UCSD-AML1 (cell line): ENCODE data around the gene ATP8B4.
"Not testable (repeated sequence)": the region's sequence is repeated elsewhere in the genome, so short reads cannot be mapped to it uniquely, and the experiment has no call there.

Experiments used
- DNase-seq: peaks from one replicate; lab custom pipeline; 2025; ENCODE audit not compliant: unreplicated experiment; lab: John Stamatoyannopoulos, UW

The ATP8B4 gene

DNA sequence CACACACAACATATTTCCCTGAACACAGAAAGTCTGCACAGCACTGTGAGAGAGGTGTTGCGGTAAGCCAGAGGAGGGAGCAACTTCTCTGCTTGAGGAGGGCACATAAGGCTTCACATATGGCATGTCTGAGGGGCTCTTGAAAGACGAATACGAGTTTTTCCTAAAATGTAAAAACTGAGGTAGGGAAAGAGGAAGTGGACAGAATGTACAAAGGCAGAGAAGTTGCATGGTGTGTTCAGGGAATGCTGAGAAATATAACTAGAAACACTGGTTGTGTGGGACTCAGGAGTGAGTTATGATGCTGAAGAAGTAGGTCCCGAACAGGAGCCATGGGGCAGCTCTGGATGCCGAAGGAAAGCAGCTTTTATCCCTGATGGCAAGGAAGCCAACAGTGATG is 22.8 kb upstream of the ATP8B4 start:
- no peak for DNase-seq

GRCh38 chr15:50140983-50141382 is 21.9 kb upstream of the ATP8B4 start:
- peak; percentile 38 for DNase-seq

DNA sequence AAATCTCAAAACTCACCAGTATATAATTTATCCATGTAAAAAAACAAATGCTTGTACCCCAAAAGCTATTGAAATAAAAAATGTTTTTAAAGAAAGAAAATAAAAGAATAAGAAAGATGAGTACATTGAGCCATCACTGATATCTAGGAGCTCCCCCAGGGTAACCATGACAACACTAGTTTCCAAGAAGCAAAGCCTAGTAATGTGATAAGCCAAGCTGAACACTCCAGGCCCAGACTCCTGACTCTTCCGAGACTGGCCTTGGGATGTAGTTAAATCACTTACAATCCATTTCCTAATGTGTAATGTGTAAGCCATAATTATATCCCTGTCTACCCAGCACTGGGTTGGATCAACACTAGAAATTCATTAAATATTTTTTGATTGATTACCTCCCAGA is 21.1 kb upstream of the ATP8B4 start:
- DNase-seq = no peak

DNA sequence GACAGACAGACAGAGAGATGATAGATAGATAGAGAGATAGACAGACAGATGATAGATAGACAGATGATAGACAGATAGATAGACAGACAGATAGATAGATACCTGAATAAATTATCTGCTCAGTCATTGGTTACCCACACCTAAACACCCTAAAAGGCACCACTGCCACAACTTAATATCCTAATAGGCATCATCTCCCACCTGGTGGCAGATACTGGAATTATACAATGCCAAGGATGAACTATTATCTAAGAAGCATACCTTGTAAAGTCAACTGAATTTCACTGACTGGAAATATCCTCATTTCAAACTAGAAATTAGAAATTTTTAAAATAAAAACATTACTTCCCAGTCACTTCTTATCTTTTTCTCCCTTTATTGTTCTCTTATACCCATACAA is 19.4 kb upstream of the ATP8B4 start:
- no peak for DNase-seq

DNA sequence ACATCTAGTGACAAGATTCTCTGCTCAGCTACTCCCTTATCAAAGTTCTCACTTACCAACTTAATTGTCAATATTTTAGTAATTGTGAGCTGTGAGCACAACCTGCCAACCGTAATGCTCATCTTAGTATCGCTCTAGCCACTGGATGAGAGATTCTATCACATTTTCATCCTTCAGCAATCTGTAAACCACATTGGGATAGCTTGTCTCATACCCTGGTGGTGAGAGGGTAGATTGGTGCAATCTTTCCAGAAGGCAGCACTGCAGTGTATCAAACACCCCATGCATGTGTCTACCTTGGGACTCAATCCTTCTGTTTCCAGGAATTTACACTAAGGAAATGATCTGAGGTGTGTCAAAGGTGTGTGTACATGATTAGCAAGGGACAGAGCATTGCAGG is 18.9 kb upstream of the ATP8B4 start:
- no peak for DNase-seq

DNA sequence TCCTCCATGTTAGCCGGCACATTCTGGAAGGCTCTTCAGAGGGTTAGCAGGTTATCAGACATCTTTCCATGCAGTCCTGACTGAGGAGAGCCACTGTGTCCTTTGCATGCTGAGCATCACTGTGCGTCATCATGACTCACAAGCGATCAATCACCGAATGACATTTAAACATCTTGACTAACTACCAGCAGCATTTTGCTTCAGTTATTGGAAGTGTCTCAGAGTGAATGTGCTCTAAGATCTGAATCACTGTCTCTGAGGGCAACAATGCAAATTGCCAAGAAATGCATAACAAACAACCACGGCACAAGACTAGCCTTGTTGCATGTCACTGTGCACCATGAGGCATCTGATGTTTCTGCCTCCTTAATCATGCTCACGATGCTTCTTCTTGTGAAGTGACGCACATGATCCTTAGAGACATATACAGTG is 18.3 kb upstream of the ATP8B4 start:
- DNase-seq = no peak

DNA sequence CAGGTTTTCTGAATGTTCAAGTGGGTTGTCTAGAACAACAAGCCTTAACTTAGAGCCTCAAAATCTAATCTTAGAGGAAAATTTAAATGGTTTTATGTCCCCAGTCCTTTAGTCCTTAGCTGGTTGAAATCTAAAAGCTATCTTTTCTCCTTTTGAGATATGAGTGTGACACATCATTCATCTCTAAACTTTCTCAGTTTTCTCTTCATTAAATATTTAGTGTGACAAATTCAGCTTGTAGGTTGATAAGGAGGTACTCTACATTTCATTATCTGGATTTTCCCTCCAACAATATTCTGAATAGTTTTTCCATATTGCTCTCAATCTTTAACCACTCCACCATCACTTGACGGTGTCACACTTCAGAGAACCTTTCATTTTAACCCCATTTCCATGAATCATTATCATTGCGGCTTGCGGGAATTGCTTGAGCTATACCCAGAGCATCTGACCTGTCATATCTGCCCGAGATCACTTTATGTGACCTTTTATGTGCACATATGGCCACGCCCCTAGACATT is 16.1 kb upstream of the ATP8B4 start:
- no peak for DNase-seq

GRCh38 chr15:50134524-50135024 is 15.5 kb upstream of the ATP8B4 start:
- DNase-seq = no peak

- DNase-seq = not testable (repeated sequence)
Observed at GRCh38 chr15:50132251-50132984, 13.4 kb upstream of the ATP8B4 start.

GRCh38 chr15:50131617-50132016 is 12.6 kb upstream of the ATP8B4 start:
- DNase-seq = no peak

DNA sequence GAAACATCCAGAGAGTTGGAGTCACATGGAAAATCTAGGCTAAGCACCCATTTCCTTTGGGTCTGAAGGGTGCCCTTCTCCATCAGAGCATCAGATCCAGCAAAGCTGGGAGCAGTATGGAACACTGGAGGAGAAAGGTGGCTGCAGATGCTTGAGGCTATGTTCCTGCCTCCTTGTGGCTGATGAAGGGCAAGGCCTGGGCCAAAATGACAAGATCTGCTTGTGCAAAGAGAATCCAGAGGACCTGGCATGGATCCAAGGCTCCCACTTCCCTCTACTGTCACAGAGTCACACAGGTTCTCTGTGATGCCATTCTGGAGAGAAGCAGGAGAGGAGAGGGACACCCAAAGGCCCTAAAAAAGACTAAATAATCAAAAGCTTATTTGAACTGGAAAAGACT is 9.2 kb upstream of the ATP8B4 start:
- peak; percentile 39 for DNase-seq

DNA sequence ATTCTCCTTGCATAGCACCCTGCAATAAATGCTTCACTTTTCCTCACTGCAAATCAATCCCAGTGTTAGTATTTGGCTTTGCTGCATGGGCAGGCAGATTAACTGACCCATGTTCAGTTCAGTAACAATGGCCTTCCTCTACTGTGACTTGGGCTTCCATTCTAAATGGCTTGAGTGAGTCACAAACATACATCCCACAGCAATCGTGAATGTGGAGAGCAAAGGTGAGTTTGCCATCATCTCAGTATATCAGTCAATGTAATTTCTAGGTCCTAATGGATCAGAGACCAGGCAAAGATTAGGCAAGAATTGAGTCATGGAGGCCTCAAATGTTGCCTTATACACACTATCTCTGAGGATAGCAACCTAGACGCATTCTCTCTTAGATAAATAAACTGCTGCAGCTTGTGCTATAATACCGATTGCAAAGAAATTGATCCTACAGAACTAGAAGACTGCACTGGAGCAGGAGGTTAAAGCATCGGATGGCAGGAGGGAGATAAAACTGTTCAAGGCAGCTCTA is 8.3 kb upstream of the ATP8B4 start:
- no peak for DNase-seq

- DNase-seq = no peak
Observed at GRCh38 chr15:50126072-50126471, 7.0 kb upstream of the ATP8B4 start.

DNA sequence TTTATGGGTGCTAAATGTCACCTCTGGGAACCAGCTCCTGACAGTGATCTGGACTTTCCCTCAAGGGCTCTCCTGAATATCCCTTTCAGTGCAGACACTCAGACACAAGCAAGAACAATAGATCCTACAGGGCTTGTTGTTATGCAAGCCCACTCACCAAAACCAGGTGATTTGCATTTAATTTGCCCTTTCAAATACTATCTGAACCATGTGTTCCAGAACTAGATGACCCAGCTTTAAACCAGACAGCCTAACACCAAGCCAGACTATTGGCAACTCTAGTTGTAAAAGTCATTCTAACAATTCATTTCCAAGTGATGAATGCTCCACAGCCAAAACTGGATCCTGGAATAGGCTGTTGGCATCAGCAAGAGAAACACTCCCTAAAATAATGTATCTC is 5.6 kb upstream of the ATP8B4 start:
- no peak for DNase-seq

GRCh38 chr15:50123861-50124557 is 5.0 kb upstream of the ATP8B4 start:
- no peak for DNase-seq

- no peak for DNase-seq
Observed at GRCh38 chr15:50120729-50121128, 1.7 kb upstream of the ATP8B4 start.

DNA sequence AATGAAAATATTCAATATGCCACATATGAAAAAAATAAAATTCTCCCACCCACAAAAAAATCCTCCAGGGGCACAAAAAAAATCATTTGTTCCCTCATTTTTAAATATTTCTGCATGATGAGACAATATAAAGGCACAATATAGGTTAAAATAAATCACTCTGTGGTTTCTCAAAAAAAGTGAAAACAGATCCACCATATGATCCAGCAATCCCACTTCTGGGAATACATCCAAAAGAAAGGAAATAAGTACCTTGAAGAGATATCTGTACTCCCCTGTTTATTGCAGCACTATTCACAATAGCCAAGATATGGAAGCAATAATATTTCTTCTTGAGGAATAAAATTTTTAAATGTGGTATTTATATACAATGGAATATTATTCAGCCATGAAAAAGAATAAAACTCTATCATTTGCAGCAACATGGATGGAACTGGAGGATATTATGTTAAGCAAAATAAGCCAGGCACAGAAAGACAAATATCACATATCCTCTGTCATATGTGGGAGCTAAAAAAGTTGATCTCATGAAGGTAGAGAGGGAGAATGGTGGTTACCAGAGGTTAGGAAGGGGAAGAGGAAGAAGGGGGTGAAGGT is 1.5 kb downstream of the ATP8B4 start:
- no peak for DNase-seq

- DNase-seq = peak; percentile 22
Observed at GRCh38 chr15:50116477-50116876, 2.6 kb downstream of the ATP8B4 start.

- peak; percentile 50 for DNase-seq
Observed at GRCh38 chr15:50113992-50114780, 4.8 kb downstream of the ATP8B4 start.

DNA sequence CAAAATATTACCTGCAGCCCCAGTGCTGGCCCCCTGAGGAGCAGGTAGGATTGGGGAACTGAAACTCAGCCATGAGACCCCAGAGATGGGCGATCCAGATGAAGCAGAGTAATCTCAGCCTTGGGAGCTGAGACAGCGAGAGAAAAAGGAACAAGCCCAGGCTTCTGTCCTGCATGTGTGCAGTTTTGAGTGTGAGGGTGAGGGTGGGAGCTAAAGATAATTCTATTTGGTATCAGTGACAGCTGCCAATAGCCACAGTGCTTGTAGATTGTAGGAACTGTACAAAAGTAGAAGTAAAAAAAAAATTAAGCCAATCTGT is 5.9 kb downstream of the ATP8B4 start:
- DNase-seq = no peak
